Choroid plexus epithelial cell (primary cell): ENCODE measurements around the gene HSCB.

Experiments used
- DNase-seq: peaks from one replicate; pipeline ENCODE4 v3.0.0-alpha.2; 2010; ENCODE audit warnings: low read depth
- H3K4me3 ChIP-seq: 2 replicates; pipeline ENCODE4 v1.5.1; 2011; ENCODE audit warnings: low read depth, mild to moderate bottlenecking, control low read depth, low read length, moderate library complexity
- CTCF ChIP-seq: conservative IDR thresholded peaks from 2 replicates; pipeline ENCODE4 v1.5.1; 2011; ENCODE audit warnings: low read depth, mild to moderate bottlenecking, control low read depth, inconsistent platforms, low read length, moderate library complexity

The HSCB gene

DNA sequence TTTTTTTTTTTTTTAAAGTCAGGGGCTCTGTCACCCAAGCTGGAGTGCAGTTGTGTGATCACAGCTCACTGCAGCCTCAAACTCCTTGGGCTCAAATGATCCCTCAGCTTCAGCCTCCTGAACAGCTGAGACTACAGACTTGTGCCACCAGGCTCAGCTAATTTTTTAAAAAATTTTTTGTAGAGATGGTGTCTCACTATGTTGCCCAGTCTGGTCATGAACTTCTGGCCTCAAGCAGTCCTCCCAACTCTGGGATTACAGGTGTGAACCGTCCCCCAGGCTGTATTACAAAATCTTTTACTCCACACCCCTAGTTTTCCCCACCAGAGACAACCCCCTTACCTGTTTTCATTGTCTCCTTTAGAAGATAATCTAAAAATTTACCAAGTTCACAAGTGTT is 32.5 kb downstream of the HSCB start:
- DNase-seq = no peak
- no peak overlapping the region for H3K4me3 ChIP-seq

DNA sequence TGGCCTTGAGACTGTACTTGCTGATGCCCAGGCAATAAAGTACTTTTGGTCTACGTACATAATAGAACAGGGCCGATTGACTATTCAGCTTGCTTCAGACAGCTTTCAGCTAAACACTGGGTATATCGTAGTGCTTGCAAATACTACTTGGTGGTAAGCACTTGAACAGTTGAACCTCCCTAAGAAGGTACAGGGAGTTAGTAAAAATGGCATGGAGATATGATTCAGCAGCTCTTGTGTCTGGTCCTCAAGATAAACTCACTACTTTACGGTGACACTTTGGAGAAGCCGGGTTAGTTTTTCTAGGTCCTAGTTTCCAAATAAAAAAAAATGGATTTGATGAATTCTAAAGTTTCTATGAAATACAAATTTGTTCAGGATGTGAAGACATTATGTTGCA is 38.0 kb downstream of the HSCB start:
- DNase-seq = no peak
- TF ChIP-seq CTCF = no peak

More for the DNA sequence above, 32.5 kb downstream of the HSCB start:
- no peak for TF ChIP-seq CTCF

DNA sequence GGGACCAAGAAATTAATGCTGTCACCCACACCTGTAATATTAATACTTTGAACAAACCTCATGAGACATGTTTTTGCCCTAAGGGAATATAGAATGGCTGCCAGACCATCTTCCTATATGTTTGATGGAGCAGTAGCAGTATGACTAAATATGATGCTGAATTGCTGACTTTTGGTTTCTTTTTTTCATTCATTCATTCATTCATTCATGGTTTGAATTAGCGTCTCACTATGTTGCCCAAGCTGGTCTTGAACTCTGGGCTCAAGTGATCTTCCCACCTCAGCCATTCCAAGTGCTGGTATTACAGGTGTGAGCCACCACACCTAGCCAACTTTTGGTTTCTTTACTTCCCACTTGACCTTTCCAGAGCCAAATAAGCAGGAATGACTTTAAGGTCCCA is 38.5 kb downstream of the HSCB start:
- no peak for TF ChIP-seq CTCF
- H3K4me3 ChIP-seq = no peak overlapping the region
- no peak for DNase-seq

More for the DNA sequence above, 38.0 kb downstream of the HSCB start:
- H3K4me3 ChIP-seq = no peak overlapping the region

DNA sequence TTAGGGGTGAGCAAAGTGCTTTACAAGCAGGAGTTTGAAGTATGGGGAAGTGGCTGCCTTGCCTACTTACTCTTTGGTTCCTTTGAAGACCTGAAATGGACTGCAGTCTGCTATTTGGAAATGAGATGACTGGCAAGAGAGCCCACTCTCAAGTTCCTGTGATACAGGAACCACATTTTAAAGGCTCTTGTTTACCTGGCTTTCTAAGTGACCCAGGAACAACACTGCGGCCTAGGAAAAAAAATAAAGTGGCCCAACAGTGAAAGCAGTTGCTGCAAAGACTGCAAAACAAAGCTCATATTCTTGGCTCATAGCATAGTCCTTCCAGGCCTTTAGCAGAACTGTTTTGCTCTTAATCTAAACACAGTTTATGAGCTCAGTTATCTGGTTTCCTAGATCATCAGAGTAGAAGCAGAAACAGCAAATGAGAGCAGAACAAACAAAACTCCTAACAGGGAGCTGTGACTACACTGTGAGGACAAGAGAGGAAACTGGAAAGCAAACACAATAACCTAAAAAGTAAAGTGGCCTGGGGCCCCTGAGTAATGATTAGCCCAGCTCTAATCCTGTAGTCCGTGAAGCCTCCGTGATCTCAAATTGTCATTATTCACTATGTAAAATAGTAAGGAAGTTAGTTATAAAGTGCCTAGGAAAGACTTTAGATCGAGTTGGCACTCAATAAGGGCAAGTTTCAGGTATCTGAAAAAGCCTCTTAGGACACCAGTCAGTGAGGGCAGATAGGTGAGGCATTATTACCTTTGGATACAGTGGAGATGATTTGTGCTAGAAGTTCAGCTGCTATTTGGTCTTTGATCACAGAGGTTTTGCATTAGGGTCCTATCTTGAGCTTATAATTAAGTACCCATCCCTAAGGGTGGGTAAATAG is 42.2 kb downstream of the HSCB start:
- no peak for TF ChIP-seq CTCF
- DNase-seq = no peak
- H3K4me3 ChIP-seq = no peak overlapping the region

DNA sequence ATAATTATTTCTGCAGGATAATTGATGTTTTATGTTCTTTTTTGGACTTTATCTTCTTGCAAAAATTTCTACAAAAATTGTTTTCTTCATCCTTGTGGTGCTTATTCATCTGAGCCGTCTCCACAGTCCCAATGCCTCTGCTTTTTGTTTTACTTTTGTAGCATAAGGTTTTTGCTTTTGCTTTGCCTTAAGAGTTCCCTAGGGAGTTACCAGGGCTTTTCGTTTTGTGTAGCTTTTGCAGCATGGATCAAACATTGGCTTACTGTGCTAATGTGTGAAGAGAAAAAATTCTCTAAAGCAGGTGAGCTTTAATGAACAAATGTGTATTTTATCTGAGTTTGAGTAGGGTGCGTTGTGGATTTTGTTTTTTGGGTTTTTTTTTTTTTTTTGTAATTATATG is 46.8 kb downstream of the HSCB start:
- no peak overlapping the region for H3K4me3 ChIP-seq
- no peak for DNase-seq
- TF ChIP-seq CTCF = no peak

DNA sequence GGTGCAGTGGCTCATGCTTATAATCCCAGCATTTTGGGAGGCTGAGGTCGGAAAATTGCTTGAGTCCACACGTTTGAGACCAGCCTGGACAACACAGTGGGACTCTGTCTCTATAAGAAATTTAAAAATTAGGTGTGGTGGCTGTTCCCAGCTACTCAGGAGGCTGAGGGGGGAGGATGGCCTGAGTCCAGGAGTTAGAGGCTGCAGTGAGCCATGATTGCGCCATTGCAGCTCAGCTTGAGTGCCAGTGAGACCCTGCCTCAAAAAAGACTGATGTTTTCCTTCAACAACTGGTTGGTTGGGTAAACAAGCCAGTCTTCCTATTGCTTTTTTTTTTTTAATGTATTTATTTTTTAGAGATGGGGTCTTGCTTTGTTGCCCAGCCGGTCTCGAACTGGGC is 49.3 kb downstream of the HSCB start:
- TF ChIP-seq CTCF = no peak
- DNase-seq = no peak
- no peak overlapping the region for H3K4me3 ChIP-seq
